Measurements from ENCODE around the gene EGF.
"Not testable (repeated sequence)": the region's sequence is repeated elsewhere in the genome, so short reads cannot be mapped to it uniquely, and the experiment has no call there.

Gene EGF

DNA sequence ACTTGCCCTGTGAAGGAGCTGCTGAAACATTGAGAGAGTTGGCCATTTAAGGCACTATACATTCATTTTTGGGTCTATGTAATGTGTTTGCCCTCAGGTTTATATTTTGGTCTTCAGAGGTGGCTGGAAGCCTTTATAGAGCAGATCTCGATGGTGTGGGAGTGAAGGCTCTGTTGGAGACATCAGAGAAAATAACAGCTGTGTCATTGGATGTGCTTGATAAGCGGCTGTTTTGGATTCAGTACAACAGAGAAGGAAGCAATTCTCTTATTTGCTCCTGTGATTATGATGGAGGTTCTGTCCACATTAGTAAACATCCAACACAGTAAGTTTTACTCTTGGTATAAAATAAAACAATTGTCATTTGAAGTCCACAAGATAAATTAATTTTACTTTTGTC, 31.1 kb downstream of the EGF start:
- H3K79me2 ChIP-seq (ENCODE audit: control insufficient read depth, insufficient read depth, low read length, unreplicated experiment), result no peaks in the 10 kb centered on the region
- H3K36me3 ChIP-seq (ENCODE audit: insufficient read depth, low read length), result no peaks in the 10 kb centered on the region
- H3K4me3 ChIP-seq (ENCODE audit: low read depth, low read length), result no peak overlapping the region
- no peak overlapping the region for H2AFZ ChIP-seq (ENCODE audit: low read length, unreplicated experiment)
- H3K4me1 ChIP-seq (ENCODE audit: control insufficient read depth, insufficient read depth, low read length, unreplicated experiment), result peaks cover 4% of the 10 kb centered on the region
- H3K27ac ChIP-seq (ENCODE audit: low read depth, low read length), result no peak overlapping the region
- H3K27me3 ChIP-seq (ENCODE audit: insufficient read depth, low read length), result no peaks in the 10 kb centered on the region

DNA sequence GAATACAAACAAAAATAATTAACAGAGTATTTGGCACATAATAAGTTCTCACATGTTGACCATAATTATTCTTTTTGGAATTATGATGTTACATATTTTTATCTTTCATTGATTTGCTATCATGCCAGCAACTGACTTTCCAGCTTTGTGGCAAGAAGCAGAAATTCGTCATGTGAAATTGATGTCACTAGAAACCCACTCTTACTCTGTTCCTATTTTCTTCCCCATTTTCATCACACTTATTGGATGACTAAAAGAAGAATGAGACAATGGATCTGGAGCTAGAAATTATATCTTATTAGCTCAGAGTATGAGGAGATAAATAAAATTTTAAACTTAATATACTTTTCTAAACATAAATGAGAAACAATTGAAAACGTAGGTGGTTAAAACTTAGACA, 31.9 kb downstream of the EGF start:
- H3K36me3 ChIP-seq (ENCODE audit: insufficient read depth, low read length), result no peaks in the 10 kb centered on the region
- peaks cover 4% of the 10 kb centered on the region for H3K4me1 ChIP-seq (ENCODE audit: control insufficient read depth, insufficient read depth, low read length, unreplicated experiment)
- H3K4me3 ChIP-seq (ENCODE audit: low read depth, low read length), result no peak overlapping the region
- H2AFZ ChIP-seq (ENCODE audit: low read length, unreplicated experiment), result no peak overlapping the region
- H3K27me3 ChIP-seq (ENCODE audit: insufficient read depth, low read length), result no peaks in the 10 kb centered on the region
- H3K27ac ChIP-seq (ENCODE audit: low read depth, low read length), result no peak overlapping the region
- H3K79me2 ChIP-seq (ENCODE audit: control insufficient read depth, insufficient read depth, low read length, unreplicated experiment), result no peaks in the 10 kb centered on the region

DNA sequence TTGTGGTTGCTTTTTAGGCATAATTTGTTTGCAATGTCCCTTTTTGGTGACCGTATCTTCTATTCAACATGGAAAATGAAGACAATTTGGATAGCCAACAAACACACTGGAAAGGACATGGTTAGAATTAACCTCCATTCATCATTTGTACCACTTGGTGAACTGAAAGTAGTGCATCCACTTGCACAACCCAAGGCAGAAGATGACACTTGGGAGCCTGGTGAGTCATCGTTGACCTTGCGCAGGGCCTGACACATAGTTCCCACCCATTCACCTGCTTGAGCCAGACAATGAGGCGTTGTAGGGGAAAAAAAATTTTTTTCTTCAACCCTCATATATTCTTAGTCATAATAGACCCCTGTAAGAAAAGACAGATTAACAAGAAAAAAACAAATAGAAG, 32.4 kb downstream of the EGF start:
- no peak overlapping the region for H3K27ac ChIP-seq (ENCODE audit: low read depth, low read length)
- no peaks in the 10 kb centered on the region for H3K36me3 ChIP-seq (ENCODE audit: insufficient read depth, low read length)
- H3K27me3 ChIP-seq (ENCODE audit: insufficient read depth, low read length), result no peaks in the 10 kb centered on the region
- H3K4me1 ChIP-seq (ENCODE audit: control insufficient read depth, insufficient read depth, low read length, unreplicated experiment), result peaks cover 4% of the 10 kb centered on the region
- H3K79me2 ChIP-seq (ENCODE audit: control insufficient read depth, insufficient read depth, low read length, unreplicated experiment), result no peaks in the 10 kb centered on the region
- H3K4me3 ChIP-seq (ENCODE audit: low read depth, low read length), result no peak overlapping the region
- H2AFZ ChIP-seq (ENCODE audit: low read length, unreplicated experiment), result no peak overlapping the region

GRCh38 chr4:109946120-109946519, 33.4 kb downstream of the EGF start:
- H3K27ac ChIP-seq (ENCODE audit: low read depth, low read length), result no peak overlapping the region
- no peak overlapping the region for H2AFZ ChIP-seq (ENCODE audit: low read length, unreplicated experiment)
- H3K27me3 ChIP-seq (ENCODE audit: insufficient read depth, low read length), result no peaks in the 10 kb centered on the region
- H3K4me1 ChIP-seq (ENCODE audit: control insufficient read depth, insufficient read depth, low read length, unreplicated experiment), result peaks cover 4% of the 10 kb centered on the region
- H3K4me3 ChIP-seq (ENCODE audit: low read depth, low read length), result no peak overlapping the region
- no peaks in the 10 kb centered on the region for H3K79me2 ChIP-seq (ENCODE audit: control insufficient read depth, insufficient read depth, low read length, unreplicated experiment)
- H3K36me3 ChIP-seq (ENCODE audit: insufficient read depth, low read length), result no peaks in the 10 kb centered on the region

- no peaks in the 10 kb centered on the region for H3K79me2 ChIP-seq (ENCODE audit: control insufficient read depth, insufficient read depth, low read length, unreplicated experiment)
- no peaks in the 10 kb centered on the region for H3K36me3 ChIP-seq (ENCODE audit: insufficient read depth, low read length)
- H2AFZ ChIP-seq (ENCODE audit: low read length, unreplicated experiment), result no peak overlapping the region
- no peak overlapping the region for H3K4me3 ChIP-seq (ENCODE audit: low read depth, low read length)
- H3K27me3 ChIP-seq (ENCODE audit: insufficient read depth, low read length), result no peaks in the 10 kb centered on the region
- H3K4me1 ChIP-seq (ENCODE audit: control insufficient read depth, insufficient read depth, low read length, unreplicated experiment), result peaks cover 4% of the 10 kb centered on the region
- no peak overlapping the region for H3K27ac ChIP-seq (ENCODE audit: low read depth, low read length)
Observed at GRCh38 chr4:109947457-109947856, 34.8 kb downstream of the EGF start.

- Histone ChIP-seq H3K4me3 (ENCODE audit: low read depth, low read length) (no peak overlapping the region), H3K27ac (ENCODE audit: low read depth, low read length) (no peak overlapping the region), H3K36me3 (ENCODE audit: insufficient read depth, low read length) (no peaks in the 10 kb centered on the region), H2AFZ (ENCODE audit: low read length, unreplicated experiment) (no peak overlapping the region), H3K27me3 (ENCODE audit: insufficient read depth, low read length) (no peaks in the 10 kb centered on the region), H3K79me2 (ENCODE audit: control insufficient read depth, insufficient read depth, low read length, unreplicated experiment) (no peaks in the 10 kb centered on the region), H3K4me1 (ENCODE audit: control insufficient read depth, insufficient read depth, low read length, unreplicated experiment) (peaks cover 4% of the 10 kb centered on the region)
Observed at GRCh38 chr4:109947918-109948317, 35.2 kb downstream of the EGF start.

DNA sequence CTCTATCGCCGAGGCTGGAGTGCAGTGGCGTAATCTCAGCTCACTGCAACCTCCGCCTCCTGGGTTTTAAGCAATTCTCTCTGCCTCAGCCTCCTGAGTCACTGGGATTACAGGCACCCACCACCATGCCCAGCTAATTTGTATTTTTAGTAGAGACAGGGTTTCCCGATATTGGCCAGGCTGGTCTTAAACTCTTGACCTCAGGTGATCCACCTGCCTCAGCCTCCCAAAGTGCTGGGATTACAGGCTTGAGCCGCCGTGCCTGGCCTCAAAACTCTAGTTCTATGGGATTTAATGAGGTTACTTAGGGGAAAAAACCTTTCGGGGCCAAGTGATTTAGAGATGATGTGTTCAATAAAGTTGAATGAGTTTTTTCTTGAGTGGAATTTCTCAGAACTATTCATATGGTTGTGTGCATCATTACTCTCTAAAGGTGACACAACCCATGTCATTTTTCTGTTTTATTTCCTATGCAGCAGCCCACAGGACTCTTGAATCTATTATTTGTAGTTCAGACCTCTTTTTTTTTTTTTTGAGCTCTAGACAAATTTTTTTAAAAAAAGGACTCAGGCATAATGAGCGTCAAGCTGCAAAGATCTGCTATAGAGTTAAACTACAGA, 36.5 kb downstream of the EGF start:
- H3K36me3 ChIP-seq (ENCODE audit: insufficient read depth, low read length), result not testable (repeated sequence)

DNA sequence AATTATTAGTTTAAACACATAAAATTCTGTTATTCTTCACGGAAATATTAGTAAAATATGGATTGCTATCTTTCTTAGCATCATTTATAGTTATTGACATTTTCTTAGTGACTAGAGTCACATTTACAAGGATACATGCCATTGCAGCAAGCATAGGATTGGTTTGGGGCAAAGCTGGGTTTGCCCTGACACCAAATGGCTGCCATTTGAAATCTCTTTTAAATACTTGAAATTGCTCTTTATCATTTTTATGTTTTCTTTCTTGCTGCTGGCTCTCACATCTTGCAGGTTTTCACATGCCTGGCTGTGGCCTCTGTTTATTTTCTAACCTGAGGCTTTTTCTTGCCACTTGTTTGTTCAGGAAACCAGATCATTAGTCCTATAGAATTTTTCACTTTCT, 39.9 kb downstream of the EGF start:
- Histone ChIP-seq H3K27me3 (ENCODE audit: insufficient read depth, low read length) (no peaks in the 10 kb centered on the region), H3K36me3 (ENCODE audit: insufficient read depth, low read length) (no peaks in the 10 kb centered on the region), H3K79me2 (ENCODE audit: control insufficient read depth, insufficient read depth, low read length, unreplicated experiment) (no peaks in the 10 kb centered on the region), H2AFZ (ENCODE audit: low read length, unreplicated experiment) (no peak overlapping the region), H3K4me1 (ENCODE audit: control insufficient read depth, insufficient read depth, low read length, unreplicated experiment) (peaks cover 4% of the 10 kb centered on the region), H3K4me3 (ENCODE audit: low read depth, low read length) (no peak overlapping the region), H3K27ac (ENCODE audit: low read depth, low read length) (no peak overlapping the region)

More for the DNA sequence above, 36.5 kb downstream of the EGF start:
- not testable (repeated sequence) for H3K4me3 ChIP-seq (ENCODE audit: low read depth, low read length); H3K79me2 ChIP-seq (ENCODE audit: control insufficient read depth, insufficient read depth, low read length, unreplicated experiment); H2AFZ ChIP-seq (ENCODE audit: low read length, unreplicated experiment); H3K27ac ChIP-seq (ENCODE audit: low read depth, low read length); H3K4me1 ChIP-seq (ENCODE audit: control insufficient read depth, insufficient read depth, low read length, unreplicated experiment); H3K27me3 ChIP-seq (ENCODE audit: insufficient read depth, low read length)

GRCh38 chr4:109953556-109953955, 40.9 kb downstream of the EGF start:
- H3K36me3 ChIP-seq (ENCODE audit: insufficient read depth, low read length), result no peaks in the 10 kb centered on the region
- H3K27me3 ChIP-seq (ENCODE audit: insufficient read depth, low read length), result no peaks in the 10 kb centered on the region

GRCh38 chr4:109955146-109955545, 42.5 kb downstream of the EGF start:
- no peak overlapping the region for H3K4me3 ChIP-seq (ENCODE audit: low read depth, low read length)
- no peaks in the 10 kb centered on the region for H3K79me2 ChIP-seq (ENCODE audit: control insufficient read depth, insufficient read depth, low read length, unreplicated experiment)
- no peak overlapping the region for H3K27ac ChIP-seq (ENCODE audit: low read depth, low read length)

More at GRCh38 chr4:109953556-109953955, 40.9 kb downstream of the EGF start:
- Histone ChIP-seq H3K4me1 (ENCODE audit: control insufficient read depth, insufficient read depth, low read length, unreplicated experiment) (no peaks in the 10 kb centered on the region), H2AFZ (ENCODE audit: low read length, unreplicated experiment) (no peak overlapping the region), H3K79me2 (ENCODE audit: control insufficient read depth, insufficient read depth, low read length, unreplicated experiment) (no peaks in the 10 kb centered on the region), H3K27ac (ENCODE audit: low read depth, low read length) (no peak overlapping the region), H3K4me3 (ENCODE audit: low read depth, low read length) (no peak overlapping the region)

GRCh38 chr4:109957227-109957626, 44.5 kb downstream of the EGF start:
- Histone ChIP-seq H3K27ac (ENCODE audit: low read depth, low read length) (no peak overlapping the region), H3K36me3 (ENCODE audit: insufficient read depth, low read length) (no peaks in the 10 kb centered on the region), H3K79me2 (ENCODE audit: control insufficient read depth, insufficient read depth, low read length, unreplicated experiment) (no peaks in the 10 kb centered on the region), H3K27me3 (ENCODE audit: insufficient read depth, low read length) (no peaks in the 10 kb centered on the region), H2AFZ (ENCODE audit: low read length, unreplicated experiment) (no peak overlapping the region), H3K4me3 (ENCODE audit: low read depth, low read length) (no peak overlapping the region), H3K4me1 (ENCODE audit: control insufficient read depth, insufficient read depth, low read length, unreplicated experiment) (no peaks in the 10 kb centered on the region)

More at GRCh38 chr4:109955146-109955545, 42.5 kb downstream of the EGF start:
- H3K4me1 ChIP-seq (ENCODE audit: control insufficient read depth, insufficient read depth, low read length, unreplicated experiment), result no peaks in the 10 kb centered on the region
- no peaks in the 10 kb centered on the region for H3K36me3 ChIP-seq (ENCODE audit: insufficient read depth, low read length)
- H3K27me3 ChIP-seq (ENCODE audit: insufficient read depth, low read length), result no peaks in the 10 kb centered on the region
- no peak overlapping the region for H2AFZ ChIP-seq (ENCODE audit: low read length, unreplicated experiment)
